ENCODE measurements around the gene NTN1.
A peak's percentile ranks its signal among the peaks of the same experiment; 100 is the strongest.
"Not testable (repeated sequence)": the region's sequence is repeated elsewhere in the genome, so short reads cannot be mapped to it uniquely, and the experiment has no call there.

NTN1 gene

DNA sequence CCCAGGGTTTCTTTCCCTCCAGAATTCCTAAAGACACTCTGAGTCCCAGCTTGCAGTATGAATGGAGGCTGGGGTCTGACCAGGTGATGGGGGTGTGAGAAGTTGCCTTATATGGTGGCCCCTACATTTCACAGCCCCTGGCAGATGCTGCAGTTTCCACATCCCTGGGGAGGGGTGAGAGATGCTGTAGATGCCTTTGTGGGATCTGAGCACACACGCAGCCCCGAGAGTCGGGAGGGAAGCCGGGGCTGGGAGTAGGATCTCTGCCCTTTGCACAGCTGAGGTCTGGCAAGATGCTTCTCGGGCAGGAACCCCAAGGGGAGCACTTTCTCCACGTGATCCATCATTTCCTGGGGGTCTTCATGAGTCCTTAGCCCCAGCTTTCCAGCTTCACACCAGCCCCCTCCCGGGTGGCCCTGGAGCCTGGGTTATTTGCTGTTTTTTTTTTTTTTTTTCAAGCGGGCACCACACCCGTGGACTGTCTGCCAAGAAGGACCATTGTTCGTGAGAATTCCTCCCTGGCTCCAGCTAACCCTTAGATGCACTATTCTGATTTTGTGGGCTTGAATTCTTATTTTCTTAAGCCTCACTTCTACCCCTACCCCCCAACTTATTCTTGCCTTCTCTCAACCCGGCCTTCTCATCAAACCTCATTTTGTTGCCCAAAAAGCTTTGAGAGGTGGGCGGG lies 50.6 kb downstream of the NTN1 start:
- DNase-seq (ENCODE audit: low read depth, low spot score): no peak
- H3K4me3 ChIP-seq (ENCODE audit: low read length): no peak overlapping the region

DNA sequence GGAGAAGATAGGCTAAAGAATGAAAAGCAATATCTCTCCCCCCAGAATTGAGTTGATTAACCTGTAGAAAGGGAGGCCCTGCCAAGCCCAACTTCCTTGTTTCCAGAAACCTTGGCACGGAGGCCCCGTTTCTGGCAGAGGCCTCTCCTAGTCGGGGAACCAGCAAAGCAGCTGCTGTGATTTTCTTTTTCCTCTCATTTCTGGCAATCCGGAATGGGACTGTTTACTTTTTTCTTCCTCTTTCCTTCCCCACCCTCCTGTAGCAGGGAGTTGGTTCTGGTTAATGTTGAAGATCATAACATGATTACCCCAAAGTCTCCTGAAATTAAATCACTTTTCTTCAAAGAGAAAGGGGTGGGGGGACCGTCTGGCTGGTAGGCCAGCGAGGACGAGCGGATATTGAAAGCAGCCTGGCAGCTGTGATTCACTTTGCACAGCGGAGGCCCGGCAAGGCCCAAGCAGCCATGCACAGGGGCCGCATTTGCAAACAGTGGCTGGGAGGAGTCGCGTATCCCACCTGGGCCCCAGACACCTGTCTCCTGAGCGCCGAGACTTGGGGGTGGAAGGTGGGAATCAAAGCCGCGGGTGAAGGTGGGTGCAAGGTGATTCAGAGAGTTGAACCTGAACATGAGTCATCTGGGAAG lies 51.5 kb downstream of the NTN1 start:
- H3K4me3 ChIP-seq (ENCODE audit: low read length): no peak overlapping the region
- no peak for DNase-seq (ENCODE audit: low read depth, low spot score)

DNA sequence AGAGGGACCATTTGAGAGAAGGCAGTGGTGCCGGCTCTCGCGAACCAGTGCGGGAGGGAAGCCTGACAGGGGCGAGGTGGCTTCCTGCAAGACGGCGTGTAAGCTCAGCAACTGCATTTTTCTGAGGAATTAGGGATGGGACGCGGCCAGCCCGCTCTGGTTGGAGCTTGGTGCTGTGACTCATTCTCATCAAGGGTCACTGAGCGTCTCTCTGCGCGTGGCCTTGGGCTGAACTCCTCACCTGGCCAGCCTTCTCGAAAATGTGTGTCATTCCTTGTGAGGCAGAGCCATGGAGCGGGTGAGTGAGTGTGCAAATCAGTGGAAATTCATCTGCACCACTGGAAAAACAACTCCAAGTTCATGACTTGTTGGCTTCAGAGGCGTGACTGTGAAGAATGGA lies 52.8 kb downstream of the NTN1 start:
- DNase-seq (ENCODE audit: low read depth, low spot score): no peak

DNA sequence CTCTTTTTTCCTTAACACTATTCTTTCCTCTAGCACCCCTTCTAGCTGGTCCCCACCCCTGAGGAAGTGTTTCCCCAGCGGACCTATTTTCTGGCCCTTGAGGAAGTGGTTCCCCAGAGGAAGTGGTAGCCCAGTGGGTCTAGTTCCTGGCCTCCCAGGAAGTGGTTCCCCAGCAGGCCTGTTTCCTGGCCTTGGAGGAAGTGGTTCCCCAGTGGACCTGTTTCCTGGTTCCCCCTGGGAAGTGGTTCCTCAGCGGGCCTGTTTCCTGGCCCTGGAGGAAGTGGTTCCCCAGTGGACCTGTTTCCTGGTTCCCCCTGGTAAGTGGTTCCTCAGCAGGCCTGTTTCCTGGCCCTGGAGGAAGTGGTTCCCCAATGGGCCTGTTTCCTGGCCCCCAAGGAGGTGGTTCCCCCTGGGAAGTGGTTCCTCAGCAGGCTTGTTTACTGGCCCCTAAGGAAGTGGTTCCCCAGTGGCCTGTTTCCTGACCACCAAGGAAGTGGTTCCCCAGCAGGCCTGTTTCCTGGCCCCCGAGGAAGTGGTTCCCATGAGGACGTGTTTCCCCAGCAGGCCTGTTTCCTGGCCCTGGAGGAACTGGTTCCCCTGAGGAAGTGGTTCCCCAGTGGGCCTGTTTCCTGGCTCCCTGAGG lies 58.3 kb downstream of the NTN1 start:
- DNase-seq (ENCODE audit: low read depth, low spot score): peak; percentile 57
- no peak overlapping the region for H3K4me3 ChIP-seq (ENCODE audit: low read length)

More for the DNA sequence above, 52.8 kb downstream of the NTN1 start:
- H3K4me3 ChIP-seq (ENCODE audit: low read length): no peak overlapping the region

DNA sequence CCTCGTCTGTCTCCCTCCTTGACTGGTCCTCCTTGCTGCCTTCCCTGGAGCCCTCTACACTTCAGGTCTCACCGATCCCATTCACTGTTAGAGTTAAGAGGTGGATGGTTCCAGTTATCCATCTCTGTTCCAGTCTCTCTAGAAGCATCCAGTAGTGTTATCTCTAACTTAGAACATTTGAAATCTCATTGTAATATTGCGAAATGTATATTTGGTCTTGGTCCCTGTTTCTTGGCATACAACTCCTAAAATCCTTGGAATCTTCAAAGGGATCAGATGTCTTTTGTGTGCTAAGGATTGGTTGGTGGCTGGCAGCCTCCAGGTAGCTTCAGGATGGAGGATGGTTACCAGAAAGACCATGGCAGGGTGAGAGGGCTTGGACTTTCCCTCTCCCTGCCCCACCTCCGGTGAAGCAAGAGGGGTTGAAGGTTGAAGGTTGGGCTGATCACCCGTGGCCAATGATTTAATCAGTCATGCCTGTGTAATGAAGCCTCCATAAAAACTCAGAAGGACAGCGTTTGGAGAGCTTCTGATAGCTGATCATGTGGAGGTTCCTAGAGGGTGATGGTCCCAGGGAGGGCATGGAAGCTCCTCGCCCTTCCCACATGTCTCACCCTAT lies 59.1 kb downstream of the NTN1 start:
- H3K4me3 ChIP-seq (ENCODE audit: low read length): no peak overlapping the region
- DNase-seq (ENCODE audit: low read depth, low spot score): no peak

DNA sequence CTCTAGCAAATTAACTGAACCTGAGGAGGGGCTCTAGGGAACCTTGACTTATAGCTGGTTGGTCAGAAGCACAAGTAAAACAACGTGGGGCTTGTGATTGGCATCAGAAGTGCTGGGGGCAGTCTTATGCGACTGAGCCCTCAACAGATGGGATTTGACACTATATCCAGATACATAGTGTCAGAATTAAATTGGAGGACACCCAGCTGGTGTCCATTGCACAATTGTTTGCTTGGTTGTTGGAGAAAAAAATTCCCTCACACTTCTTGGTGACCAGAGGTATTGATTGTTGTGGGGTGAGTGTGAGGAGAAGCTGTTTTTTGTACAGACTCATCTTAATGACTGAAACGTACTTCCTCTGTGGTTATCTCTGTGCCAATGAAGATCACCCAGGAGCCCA lies 59.7 kb downstream of the NTN1 start:
- DNase-seq (ENCODE audit: low read depth, low spot score): no peak
- H3K4me3 ChIP-seq (ENCODE audit: low read length): no peak overlapping the region

DNA sequence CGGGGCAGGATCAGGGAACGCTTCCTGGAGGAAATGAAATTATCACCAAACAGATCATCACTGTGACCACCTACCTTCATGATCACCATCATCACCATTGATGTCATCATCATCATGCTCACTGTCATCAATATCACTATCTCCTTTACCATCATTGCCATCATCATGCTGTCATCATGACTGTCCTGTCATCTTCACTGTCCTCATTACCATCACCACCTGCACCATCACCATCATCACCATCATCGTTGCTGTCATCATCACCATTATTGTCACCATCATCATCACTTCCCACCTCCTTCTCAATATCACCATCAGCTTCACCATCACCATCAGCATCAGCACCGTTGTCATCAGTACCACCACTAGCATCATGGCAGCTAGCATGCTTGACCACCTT lies 65.3 kb downstream of the NTN1 start:
- no peak overlapping the region for H3K4me3 ChIP-seq (ENCODE audit: low read length)
- no peak for DNase-seq (ENCODE audit: low read depth, low spot score)

DNA sequence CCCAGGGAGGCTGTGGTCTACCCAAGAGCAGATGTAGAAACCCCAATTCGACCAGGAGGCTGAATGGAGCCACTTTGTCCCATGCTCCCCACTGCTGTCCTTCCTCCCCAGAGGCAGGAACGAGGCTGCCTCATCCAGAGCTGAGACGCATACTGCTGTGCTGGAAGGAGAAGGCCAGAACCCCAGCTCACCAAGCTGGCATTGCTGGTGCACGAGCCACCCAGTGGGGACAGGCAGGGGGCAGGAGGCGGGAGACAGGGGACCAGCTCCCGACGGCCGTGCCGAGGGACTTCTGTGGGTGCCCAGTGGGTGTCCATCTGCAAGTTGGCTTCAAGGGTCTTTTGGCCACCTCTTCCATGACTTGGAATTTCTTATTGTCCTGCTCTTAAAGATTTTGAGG lies 66.6 kb downstream of the NTN1 start:
- no peak for DNase-seq (ENCODE audit: low read depth, low spot score)
- no peak overlapping the region for H3K4me3 ChIP-seq (ENCODE audit: low read length)

DNA sequence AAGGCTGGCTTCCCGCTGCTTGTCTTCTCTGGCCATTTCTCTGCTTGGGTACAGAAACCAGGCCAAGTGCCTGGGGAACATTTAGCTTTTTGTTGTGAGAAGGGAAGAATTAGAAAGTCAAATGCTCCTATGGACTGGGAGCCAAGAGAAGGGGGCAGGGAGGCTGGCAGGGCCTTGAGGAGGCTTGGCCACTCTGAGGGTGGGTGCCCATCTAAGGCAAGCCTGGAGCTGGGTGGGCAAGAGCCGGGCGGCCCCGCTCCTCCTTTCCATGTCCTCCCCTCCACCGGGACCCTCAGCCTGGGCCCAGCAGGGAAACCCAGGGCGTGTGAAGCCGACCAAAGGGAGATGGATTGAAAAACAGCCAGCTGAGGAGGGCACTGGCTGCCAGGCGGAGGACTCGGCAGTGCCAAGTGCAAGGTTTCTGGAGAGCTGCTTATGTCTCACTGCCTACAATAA lies 69.4 kb downstream of the NTN1 start:
- no peak overlapping the region for H3K4me3 ChIP-seq (ENCODE audit: low read length)
- DNase-seq (ENCODE audit: low read depth, low spot score): no peak

DNA sequence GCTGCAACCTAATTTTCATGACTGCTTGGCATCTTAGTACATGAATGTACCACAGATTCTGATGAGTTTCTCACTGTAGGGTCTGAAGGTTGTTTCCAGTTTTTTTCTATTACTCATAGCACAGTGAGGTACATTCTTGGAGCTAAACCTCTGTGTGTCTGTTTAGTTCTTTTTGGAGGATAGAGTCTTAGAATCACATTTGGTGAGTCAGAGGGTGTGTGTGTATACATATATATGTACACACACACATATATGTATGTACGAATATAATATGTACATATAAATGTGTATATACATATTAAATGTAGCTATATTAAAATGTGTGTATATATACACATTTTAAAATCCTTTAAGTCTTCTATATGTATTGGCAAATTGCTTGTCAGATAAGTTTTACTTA lies 72.9 kb downstream of the NTN1 start:
- DNase-seq (ENCODE audit: low read depth, low spot score): no peak
- H3K4me3 ChIP-seq (ENCODE audit: low read length): no peak overlapping the region

DNA sequence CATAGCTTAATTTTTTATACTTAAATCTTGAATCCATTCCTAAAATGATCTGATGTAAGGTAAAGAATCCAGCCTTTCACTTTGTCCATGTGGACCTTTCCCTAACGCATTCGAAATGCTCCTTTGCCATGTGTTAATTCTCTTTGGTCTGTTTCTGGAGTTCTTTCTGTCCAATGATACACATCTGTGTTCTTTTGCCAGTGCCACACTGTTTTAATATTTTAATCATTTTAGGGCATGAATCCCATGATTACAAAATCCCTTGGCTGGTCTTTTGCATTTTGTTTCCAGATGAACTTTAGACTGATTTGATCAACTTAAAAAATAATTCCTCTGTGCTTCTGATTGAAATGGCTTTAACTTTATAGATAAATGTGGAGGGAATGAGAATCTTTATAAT lies 74.1 kb downstream of the NTN1 start:
- DNase-seq (ENCODE audit: low read depth, low spot score): no peak
- no peak overlapping the region for H3K4me3 ChIP-seq (ENCODE audit: low read length)

DNA sequence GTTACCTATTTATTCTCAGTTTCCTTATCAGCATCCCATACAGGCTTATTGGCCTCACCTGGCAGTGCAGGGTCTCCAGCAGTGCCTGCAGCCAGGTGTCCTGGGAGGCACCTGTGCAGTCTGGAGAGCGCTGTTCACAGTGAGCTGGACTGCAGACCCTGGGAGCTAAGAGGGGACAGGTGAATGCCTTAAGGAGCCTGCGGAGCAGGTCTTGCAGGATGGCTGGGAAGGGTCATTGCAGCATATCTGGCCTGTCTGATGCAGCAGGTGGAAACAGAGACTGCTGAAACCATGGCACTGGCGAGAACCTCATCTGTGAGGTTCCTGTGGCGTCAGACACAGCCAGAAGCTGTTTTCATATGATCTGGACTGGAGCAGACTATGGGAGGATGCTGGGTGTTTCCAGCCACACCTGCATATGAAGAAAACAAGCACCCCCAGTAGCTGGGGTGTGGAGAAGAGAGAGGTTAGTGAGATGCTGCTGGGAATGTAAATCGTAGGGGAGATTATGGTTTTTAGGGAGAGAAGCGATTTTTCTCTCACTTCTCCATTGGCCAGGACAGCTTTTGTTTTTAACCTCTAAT lies 77.0 kb downstream of the NTN1 start:
- H3K4me3 ChIP-seq (ENCODE audit: low read length): no peak overlapping the region
- no peak for DNase-seq (ENCODE audit: low read depth, low spot score)

DNA sequence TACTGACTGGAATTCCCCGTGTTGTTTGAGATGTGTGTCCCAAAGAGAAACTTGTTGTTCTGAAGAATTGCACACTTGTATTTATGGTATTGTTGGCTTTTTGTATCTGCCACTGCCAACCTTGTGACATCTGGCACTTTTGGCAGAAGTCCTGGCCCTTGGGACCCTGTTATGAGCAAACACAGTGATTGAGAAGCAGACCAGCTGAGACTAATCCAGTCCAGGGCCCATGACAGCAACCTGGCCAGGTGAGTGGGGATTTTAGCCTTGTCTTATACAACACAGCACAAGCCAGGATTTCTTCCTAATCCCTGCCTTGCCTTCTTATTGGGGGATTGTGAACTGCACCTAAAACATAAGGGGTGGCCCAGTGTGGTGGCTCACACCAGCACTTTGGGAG lies 80.0 kb downstream of the NTN1 start:
- DNase-seq (ENCODE audit: low read depth, low spot score): no peak
- H3K4me3 ChIP-seq (ENCODE audit: low read length): no peak overlapping the region

DNA sequence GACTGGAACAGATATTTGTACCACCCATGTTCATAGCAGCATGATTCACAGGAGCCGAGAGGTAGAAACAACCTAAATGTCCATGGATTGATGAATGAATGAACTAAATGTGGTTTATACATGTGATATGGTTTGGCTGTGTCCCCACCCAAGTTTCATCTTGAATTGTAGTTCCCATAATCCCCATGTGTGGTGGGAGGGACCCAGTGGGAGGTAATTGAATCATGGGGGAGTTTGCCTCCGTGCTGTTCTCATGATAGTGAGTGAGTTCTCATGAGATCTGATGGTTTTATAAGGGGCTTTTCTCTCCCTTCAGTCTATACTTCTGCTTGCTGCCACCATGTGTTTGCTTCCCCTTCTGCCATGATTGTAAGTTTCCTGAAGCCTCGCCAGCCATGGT lies 81.9 kb downstream of the NTN1 start:
- DNase-seq (ENCODE audit: low read depth, low spot score); H3K4me3 ChIP-seq (ENCODE audit: low read length): not testable (repeated sequence)

DNA sequence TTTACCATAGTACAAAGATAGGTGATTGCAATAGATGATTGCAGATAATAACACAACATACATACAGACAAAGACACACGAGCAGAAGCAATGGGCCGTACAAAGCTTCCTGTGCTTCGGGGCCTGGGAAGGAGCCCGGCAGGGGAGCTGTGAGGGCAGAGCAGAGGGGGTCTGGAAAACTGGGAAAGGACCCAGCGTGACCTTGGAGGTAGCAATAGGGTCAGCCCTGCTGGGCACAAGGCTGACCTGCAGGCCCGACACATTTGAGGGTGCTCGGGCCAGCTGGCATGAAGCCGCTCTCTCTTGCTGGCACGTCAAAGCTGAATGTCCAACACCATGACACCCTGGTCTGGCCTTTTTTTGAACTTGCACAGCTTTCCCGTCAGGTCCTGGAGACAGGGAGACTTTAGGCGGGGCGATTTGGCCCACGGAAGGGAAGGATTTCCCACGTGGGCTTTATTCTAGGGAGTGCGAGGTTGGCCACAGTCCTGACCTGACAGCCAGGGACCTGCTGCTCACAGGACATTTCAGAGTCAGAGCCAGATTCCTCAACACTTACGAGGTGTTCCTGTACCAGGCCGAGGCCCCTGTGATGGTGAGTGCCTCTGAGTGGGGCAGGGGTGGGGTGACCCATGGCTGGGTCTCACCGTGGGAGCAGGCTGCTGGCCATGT lies 83.2 kb downstream of the NTN1 start:
- no peak overlapping the region for H3K4me3 ChIP-seq (ENCODE audit: low read length)
- no peak for DNase-seq (ENCODE audit: low read depth, low spot score)

DNA sequence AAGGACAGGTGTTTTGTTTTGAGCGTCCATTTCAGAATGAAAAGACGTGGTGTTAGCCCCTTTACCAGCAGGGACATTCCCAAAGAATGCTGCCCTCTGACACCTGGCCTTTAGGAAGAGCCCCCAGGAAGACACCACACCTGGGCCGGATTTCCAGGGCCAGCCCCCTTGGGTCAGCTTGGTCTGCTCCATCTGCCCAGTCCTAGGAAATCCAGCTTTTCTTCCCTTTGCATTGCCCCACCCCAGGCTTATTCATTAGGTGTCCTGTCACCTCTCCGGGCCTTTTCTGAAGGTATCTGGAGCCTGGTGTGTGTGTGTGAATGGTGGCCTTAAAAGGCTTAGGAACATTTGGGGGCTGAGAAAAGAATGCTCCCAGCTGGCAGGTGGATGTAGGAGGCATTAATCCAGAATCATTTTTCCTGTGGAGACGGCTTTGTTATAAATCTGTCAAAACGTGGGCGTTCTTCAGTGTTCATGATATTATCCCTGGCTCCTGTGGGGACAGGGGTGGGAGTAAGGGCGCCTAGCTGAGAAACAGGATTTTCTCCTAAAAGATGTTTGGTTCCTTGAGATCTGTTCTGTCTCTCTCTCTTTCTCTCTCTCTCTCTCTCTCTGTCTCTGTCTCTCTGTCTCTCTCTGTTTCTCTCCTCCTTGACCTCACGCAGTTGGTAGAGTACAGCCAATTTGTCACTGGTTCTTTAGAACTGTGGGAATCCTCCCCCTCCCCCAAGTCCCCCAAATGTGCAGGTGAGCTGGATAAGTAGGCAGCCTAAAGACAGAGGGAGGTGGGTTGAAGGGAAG lies 84.0 kb downstream of the NTN1 start:
- no peak overlapping the region for H3K4me3 ChIP-seq (ENCODE audit: low read length)
- DNase-seq (ENCODE audit: low read depth, low spot score): no peak

DNA sequence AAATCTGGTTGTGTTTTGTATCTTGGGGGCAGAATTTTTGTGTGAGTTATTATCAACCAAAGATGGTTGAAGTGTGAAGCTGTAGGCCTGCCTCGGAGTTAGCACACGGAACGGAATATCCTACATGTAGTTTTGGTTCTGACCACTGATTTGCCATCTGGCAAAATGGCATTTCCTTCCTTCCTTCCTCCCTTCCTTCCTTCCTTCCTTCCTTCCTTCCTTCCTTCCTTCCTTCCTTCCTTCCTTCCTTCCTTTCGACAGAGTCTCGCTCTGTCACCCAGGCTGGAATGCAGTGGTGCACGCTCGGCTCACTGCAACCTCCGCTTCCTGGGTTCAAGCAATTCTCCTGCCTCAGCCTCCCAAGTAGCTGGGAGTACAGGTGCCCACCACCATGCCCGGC lies 85.0 kb downstream of the NTN1 start:
- not testable (repeated sequence) for DNase-seq (ENCODE audit: low read depth, low spot score)

DNA sequence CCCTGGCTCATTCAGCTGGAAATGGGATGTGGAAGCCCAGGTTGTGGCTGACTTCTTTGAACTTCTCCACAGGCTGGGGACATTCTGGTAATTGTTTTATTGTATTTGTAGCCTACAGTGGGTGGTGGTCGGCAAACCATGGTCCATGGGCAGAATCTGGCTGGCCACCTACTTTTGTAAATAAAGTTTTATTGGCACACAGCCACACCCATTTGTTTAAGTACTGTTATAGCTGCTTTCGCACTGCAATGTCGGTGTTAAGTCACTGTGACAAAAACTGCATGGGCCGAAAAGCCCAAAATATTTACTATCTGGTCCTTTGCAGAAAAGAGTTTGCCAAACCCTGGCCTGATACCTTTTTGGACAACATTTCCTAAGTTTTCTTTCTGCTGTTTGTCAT lies 86.2 kb downstream of the NTN1 start:
- no peak overlapping the region for H3K4me3 ChIP-seq (ENCODE audit: low read length)
- DNase-seq (ENCODE audit: low read depth, low spot score): no peak

More for the DNA sequence above, 85.0 kb downstream of the NTN1 start:
- not testable (repeated sequence) for H3K4me3 ChIP-seq (ENCODE audit: low read length)

DNA sequence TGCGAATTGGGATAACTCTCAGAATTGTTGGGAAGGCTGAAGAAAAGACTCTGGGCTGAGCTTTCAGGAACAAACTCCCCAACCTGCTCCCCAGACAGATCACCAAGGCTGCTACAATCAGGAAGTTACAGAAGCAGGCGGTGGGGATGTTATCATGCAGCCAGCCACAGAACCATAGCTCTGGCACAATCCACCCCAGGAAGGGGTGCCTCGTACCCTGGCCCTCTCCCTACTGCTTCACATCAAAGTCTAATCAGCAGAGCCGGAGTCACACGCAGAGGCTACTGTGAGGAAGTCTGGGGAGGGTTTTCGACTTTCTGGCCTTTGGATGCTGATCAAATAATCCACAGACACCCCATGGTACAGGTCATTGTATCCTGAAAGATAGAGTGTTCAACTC lies 86.8 kb downstream of the NTN1 start:
- H3K4me3 ChIP-seq (ENCODE audit: low read length): no peak overlapping the region
- DNase-seq (ENCODE audit: low read depth, low spot score): no peak
